KMS-11 (cell line): ENCODE results near the gene TSC22D2.

Experiments used
- H2AFZ ChIP-seq: fragments of 200-600 bp; sonication (generic); 2 replicates; pipeline ENCODE4 v1.6.1; 2016; ENCODE audit warnings: antibody characterized with exemption, mixed run types, low read depth
- H3K27ac ChIP-seq: fragments of 200-600 bp; sonication (generic); 2 replicates; pipeline ENCODE4 v1.6.1; 2016; ENCODE audit warnings: mild to moderate bottlenecking, mixed run types
- H3K27me3 ChIP-seq: fragments of 200-600 bp; sonication (generic); 2 replicates; pipeline ENCODE4 v1.6.1; 2017; ENCODE audit warnings: mild to moderate bottlenecking, low read depth, mixed run types, moderate library complexity; ENCODE audit not compliant: insufficient read depth
- H3K36me3 ChIP-seq: fragments of 200-600 bp; sonication (generic); 2 replicates; pipeline ENCODE4 v1.6.1; 2017; ENCODE audit warnings: mild to moderate bottlenecking, mixed run types; ENCODE audit not compliant: insufficient read depth
- H3K4me1 ChIP-seq: fragments of 200-600 bp; sonication (generic); 2 replicates; pipeline ENCODE4 v1.6.1; 2016; ENCODE audit warnings: mild to moderate bottlenecking, low read depth, mixed run types; ENCODE audit not compliant: poor library complexity, severe bottlenecking
- H3K4me2 ChIP-seq: fragments of 200-600 bp; sonication (generic); 2 replicates; pipeline ENCODE4 v1.7.0; 2016; ENCODE audit warnings: mild to moderate bottlenecking, mixed run types
- H3K4me3 ChIP-seq: fragments of 200-600 bp; sonication (generic); IDR thresholded peaks from 2 replicates; pipeline ENCODE4 v1.6.1; 2017; ENCODE audit warnings: low read depth, low read length, mixed read lengths; ENCODE audit not compliant: insufficient read depth
- H3K79me2 ChIP-seq: fragments of 200-600 bp; sonication (generic); 2 replicates; pipeline ENCODE4 v1.6.1; 2016; ENCODE audit warnings: low read depth, mixed run types; ENCODE audit not compliant: insufficient read depth
- H3K9ac ChIP-seq: fragments of 200-600 bp; sonication (generic); 2 replicates; pipeline ENCODE4 v1.6.1; 2016; ENCODE audit warnings: mild to moderate bottlenecking, mixed run types
- H4K20me1 ChIP-seq: fragments of 200-600 bp; sonication (generic); 2 replicates; pipeline ENCODE4 v1.6.1; 2016; ENCODE audit warnings: mild to moderate bottlenecking, mixed run types; ENCODE audit not compliant: insufficient read depth
- CTCF ChIP-seq: fragments of 200-600 bp; sonication (generic); conservative IDR thresholded peaks from 2 replicates; pipeline ENCODE4 v1.6.1; 2017; ENCODE audit warnings: low read depth, mild to moderate bottlenecking, antibody characterized with exemption, low read length, moderate library complexity, mixed read lengths

Gene TSC22D2

DNA sequence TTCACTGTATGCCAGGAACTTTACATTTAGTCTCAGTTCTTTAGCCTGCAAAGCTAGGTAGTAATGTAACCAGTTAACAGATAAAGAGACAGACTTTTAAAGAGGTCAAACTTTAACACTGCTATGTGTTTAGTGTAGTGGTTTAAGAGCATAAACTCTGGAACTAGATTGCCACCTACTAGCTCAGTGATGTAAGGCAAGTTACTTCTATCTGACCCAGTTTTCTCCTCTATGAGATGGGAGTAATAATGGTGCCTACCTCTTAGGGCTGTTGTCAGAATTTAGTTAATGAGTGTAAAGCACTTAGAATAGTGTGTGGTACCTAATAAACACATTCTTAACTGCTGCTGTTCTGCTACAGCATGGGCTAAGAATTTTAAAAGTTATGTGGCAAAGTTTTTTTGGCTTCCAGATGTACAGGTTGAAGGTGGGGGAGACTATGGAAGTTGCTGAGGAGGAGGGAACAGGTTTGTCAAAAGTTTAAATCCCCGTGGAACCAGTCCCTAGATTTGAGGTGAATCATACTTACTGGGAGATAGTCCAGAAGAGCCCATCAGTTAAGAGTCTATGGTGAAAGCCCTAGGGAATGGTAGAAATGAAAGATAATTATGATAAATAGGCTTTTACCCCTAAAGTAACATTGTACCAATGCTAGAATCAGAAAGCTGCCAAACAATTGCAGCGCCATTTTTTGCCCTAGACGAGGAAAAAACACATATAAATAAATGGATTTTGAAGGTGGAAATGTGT is 13.9 kb downstream of the TSC22D2 start:
- H3K4me3 ChIP-seq = no peak overlapping the region
- no peak overlapping the region for H3K9ac ChIP-seq
- no peak for TF ChIP-seq CTCF
- no peak overlapping the region for H3K4me2 ChIP-seq
- no peak overlapping the region for H3K27ac ChIP-seq
- peaks cover 6% of the 10 kb centered on the region; the same call in 1 of the 2 replicates for H4K20me1 ChIP-seq
- H3K79me2 ChIP-seq = peaks cover 72% of the 10 kb centered on the region
- H3K27me3 ChIP-seq = no peaks in the 10 kb centered on the region
- no peak overlapping the region for H2AFZ ChIP-seq
- no peaks in the 10 kb centered on the region for H3K36me3 ChIP-seq
- peaks cover 11% of the 10 kb centered on the region for H3K4me1 ChIP-seq

DNA sequence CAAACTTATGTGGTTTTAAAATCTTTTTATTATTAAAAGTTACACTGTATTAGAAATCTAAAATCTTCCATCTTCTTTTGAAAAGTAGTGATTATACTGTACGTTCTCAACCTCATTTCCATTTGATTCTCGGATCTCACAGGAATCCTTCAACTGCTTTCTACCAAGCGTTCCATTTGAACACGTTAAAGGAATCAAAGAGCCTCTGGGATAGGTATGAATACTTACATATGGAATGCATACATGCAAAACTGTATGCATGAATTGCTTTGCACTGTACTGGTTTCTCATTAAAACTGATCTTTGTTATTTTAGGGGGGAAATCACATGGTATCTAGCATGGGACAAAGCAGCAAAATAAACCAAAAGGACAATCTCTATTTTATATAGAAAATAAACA is 14.8 kb downstream of the TSC22D2 start:
- Histone ChIP-seq H3K79me2 (peaks cover 63% of the 10 kb centered on the region), H3K4me3 (no peak overlapping the region), H2AFZ (no peak overlapping the region), H3K4me2 (no peak overlapping the region), H3K4me1 (peaks cover 10% of the 10 kb centered on the region), H3K9ac (no peak overlapping the region), H3K36me3 (no peaks in the 10 kb centered on the region), H3K27me3 (no peaks in the 10 kb centered on the region), H4K20me1 (0 out of 2 replicates have a peak, but pooled peaks cover 3% of the 10 kb centered on the region), H3K27ac (no peak overlapping the region)
- TF ChIP-seq CTCF = no peak

- Histone ChIP-seq H3K36me3 (no peaks in the 10 kb centered on the region), H3K27ac (no peak overlapping the region), H3K4me2 (no peak overlapping the region), H3K27me3 (no peaks in the 10 kb centered on the region), H3K4me3 (no peak overlapping the region), H3K79me2 (peaks cover 63% of the 10 kb centered on the region), H4K20me1 (0 out of 2 replicates have a peak, but pooled peaks cover 3% of the 10 kb centered on the region), H3K4me1 (peaks cover 10% of the 10 kb centered on the region), H3K9ac (no peak overlapping the region), H2AFZ (no peak overlapping the region)
- no peak for TF ChIP-seq CTCF
These were observed 15.7 kb downstream of the TSC22D2 start for GRCh38 chr3:150423761-150424160.

GRCh38 chr3:150426292-150426691 is 18.2 kb downstream of the TSC22D2 start:
- Histone ChIP-seq H3K79me2 (peaks cover 41% of the 10 kb centered on the region; the same call in 1 of the 2 replicates), H4K20me1 (0 out of 2 replicates have a peak, but pooled peaks cover 3% of the 10 kb centered on the region), H3K4me2 (no peak overlapping the region), H3K4me3 (no peak overlapping the region), H3K9ac (no peak overlapping the region), H3K27me3 (no peaks in the 10 kb centered on the region), H3K27ac (no peak overlapping the region), H3K4me1 (peaks cover 18% of the 10 kb centered on the region), H2AFZ (no peak overlapping the region), H3K36me3 (no peaks in the 10 kb centered on the region)
- TF ChIP-seq CTCF = no peak
